DND-41 (cell line): ENCODE measurements around the gene SLC35F6.

Experiments used
- EZH2 ChIP-seq: IDR thresholded peaks from 3 replicates; pipeline ENCODE4 v1.6.1; 2012; ENCODE audit warnings: borderline replicate concordance, low read depth, mild to moderate bottlenecking, moderate library complexity, low read length, inconsistent platforms; ENCODE audit not compliant: severe bottlenecking
- TF ChIP-seq, protein P1 (sequence below): IDR thresholded peaks from 2 replicates; pipeline ENCODE4 v1.5.1; 2012; ENCODE audit warnings: borderline replicate concordance, low read length, moderate library complexity, mild to moderate bottlenecking; ENCODE audit not compliant: poor library complexity, severe bottlenecking; ENCODE audit errors: extremely low read depth

DNA sequence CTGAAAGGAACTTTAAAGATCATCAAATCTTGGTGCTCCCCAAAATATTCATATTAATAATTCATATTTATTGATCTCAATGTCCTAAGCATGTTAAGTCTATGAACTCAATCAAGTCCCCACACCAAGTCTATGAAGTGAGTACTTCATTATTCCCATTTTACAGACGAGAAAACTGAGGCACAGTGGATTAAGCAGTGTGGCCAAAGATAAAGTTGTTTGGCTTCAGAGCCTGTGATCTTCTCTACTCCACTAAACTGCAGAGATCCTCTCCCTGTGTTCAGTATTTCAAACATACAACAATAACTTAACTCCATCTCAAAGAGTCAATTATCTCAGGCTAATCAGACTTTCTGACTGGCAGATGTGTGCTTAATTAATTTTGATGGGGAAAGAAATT lies 41.8 kb upstream of the SLC35F6 start:
- TF ChIP-seq EZH2, result no peak
- TF ChIP-seq, protein P1, sequence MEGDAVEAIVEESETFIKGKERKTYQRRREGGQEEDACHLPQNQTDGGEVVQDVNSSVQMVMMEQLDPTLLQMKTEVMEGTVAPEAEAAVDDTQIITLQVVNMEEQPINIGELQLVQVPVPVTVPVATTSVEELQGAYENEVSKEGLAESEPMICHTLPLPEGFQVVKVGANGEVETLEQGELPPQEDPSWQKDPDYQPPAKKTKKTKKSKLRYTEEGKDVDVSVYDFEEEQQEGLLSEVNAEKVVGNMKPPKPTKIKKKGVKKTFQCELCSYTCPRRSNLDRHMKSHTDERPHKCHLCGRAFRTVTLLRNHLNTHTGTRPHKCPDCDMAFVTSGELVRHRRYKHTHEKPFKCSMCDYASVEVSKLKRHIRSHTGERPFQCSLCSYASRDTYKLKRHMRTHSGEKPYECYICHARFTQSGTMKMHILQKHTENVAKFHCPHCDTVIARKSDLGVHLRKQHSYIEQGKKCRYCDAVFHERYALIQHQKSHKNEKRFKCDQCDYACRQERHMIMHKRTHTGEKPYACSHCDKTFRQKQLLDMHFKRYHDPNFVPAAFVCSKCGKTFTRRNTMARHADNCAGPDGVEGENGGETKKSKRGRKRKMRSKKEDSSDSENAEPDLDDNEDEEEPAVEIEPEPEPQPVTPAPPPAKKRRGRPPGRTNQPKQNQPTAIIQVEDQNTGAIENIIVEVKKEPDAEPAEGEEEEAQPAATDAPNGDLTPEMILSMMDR, result no peak
